ENCODE measurements around the gene HSPA1L.

- TF ChIP-seq CTCF (IDR thresholded peaks at IDR 0.05), result no peak
- no peak for TF ChIP-seq EZH2 (IDR thresholded peaks at IDR 0.05)
- no peak for TF ChIP-seq EZH2phosphoT487 (IDR thresholded peaks at IDR 0.05)
Observed at GRCh38 chr6:31765559-31765909, 49.5 kb downstream of the HSPA1L start.
